Activated CD4-positive, alpha-beta T cell treated with anti-CD3 and anti-CD28 coated beads, Interleukin-2, amount 50 U/mL, for 48 hours (primary cell): ENCODE results near the gene OTUD7B.
A peak's percentile ranks its signal among the peaks of the same experiment; 100 is the strongest.

Source experiments
- DNase-seq, 2 experiments: peaks; one replicate each; pipeline ENCODE4 v3.0.0-alpha.2; 2020

OTUD7B gene

DNA sequence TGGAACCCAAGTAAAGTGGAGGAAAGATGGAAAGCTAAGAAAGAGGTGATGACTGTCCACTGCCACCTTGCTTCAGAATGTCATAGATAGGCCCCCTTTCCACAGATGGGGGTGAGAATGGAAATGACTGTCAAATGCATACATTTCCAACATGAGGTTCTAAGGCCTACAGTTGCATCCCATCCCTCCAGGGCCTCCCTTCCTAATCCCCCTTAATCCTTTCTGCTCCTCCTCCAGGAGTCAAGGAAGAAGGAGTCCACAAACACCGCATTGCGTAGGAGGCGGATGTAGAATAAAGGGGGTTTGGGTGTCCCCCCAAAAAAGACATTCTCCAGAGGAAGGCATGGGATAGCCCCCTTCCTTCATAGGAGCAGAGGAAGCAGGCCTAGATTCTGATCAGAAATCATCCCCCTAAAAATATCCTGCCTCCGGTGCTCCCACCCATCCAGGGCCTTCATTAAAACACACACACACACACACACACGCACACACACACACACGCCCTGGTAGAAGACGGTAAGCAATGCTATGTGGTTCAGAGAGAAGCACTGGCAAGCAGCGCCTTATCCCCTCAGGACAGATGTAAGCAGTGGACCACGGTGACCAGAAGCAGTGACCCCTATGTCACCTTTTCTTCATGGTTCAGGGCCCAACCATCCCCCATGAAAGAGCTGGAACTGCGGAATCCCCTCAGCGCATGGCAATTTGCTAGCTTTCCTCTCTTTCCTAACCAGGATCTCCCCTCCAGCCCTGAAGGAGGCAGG lies 94.9 kb downstream of the OTUD7B start:
- no peak for DNase-seq

DNA sequence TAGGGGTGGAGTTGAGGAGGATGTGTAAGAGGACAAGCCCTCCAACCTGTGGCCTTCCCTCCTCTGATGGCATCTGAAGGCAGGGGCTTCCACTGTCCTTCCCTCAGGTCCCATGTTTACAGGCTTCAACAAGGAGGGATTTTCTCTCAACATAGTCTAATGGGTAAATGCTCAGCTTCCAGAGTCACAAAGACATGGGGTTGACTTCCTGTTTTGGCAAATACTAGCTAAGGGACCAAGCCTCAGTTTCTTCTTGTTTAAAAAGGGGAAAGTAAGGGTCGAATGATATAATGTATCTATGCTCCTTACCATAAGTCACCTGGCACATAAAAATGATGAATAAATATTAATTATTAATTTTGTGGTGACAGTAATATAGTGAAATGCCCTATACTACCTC lies 96.0 kb downstream of the OTUD7B start:
- no peak for DNase-seq

DNA sequence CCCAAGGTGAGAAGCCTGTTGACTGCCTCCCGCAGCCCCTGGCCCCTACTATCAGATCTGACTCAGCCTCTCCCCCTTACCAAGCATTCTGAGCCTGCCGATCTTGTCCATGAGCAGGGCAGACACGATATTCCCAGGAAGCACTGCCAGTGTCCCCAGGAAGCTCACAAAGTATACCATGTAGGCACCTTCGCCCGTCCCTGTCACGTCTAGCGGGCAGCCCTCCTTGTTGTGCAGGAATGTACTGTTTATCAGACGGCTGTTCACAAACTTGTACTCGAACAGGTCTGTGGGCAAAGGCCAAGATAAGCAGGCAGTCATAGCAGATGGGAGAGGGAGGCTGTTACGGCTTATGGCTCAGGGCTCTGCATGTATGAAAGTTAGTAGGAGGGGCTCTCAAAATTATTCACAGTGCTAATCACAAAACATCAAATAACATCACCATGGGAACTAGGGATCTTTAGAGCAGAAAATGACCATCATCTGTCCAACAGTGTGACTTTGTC lies 103.9 kb downstream of the OTUD7B start:
- no peak for DNase-seq

DNA sequence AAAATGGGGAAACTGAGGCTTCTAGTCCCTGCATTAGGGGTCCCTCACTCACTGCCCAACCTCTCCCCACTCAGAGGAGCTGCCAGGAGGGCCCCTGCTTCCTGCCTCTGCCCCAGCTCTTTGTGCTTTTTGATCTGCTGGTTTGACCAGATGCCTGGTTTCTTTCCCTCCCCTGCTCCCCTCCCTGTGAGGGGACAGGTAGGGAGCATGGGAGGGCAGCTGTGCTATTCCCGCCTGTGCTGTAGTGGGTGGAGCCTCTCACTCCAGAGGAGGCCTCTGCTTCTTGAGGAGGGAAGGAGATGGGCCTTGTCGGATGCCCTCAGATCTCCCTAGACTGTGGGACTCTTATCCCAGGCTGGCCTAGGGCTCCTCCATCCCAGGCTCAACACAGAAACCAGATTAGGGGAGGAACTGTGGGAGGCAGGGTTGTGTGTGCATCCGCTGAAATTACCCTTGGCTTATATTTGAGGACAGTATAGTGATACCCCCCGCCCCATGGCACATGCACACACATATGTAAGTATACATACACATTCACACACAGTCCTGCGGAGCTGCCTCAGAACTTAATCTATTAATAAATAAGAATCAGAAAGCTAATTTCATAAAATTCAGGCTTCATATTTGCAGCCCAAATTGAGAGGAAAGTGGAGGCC lies 106.6 kb downstream of the OTUD7B start:
- DNase-seq = no peak

- peak; percentile 82 to 86 for DNase-seq
Measured at GRCh38 chr1:149899460-149900284, 110.9 kb downstream of the OTUD7B start, which contains the start of gene BOLA1. Gene BOLA1 (plus strand): TSS chr1:149899568. CDS start chr1:149900060, 492 bp downstream.

- DNase-seq = no peak
Measured at GRCh38 chr1:149896575-149896974, 114.0 kb downstream of the OTUD7B start.

DNA sequence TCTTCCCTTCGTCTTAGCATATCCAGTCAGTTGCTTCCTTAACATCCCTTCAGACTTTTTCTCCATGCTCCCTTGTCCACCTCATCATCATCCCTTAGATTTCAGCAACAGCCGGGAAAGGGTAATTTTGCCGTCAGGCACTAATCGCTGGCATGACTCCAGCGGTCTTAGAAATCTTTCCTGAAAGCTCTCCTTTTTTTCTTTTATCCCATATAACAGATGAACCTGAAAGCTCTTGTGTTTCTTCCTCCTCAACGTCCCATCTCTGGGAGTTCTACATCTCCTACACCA lies 121.6 kb downstream of the OTUD7B start:
- DNase-seq = no peak

DNA sequence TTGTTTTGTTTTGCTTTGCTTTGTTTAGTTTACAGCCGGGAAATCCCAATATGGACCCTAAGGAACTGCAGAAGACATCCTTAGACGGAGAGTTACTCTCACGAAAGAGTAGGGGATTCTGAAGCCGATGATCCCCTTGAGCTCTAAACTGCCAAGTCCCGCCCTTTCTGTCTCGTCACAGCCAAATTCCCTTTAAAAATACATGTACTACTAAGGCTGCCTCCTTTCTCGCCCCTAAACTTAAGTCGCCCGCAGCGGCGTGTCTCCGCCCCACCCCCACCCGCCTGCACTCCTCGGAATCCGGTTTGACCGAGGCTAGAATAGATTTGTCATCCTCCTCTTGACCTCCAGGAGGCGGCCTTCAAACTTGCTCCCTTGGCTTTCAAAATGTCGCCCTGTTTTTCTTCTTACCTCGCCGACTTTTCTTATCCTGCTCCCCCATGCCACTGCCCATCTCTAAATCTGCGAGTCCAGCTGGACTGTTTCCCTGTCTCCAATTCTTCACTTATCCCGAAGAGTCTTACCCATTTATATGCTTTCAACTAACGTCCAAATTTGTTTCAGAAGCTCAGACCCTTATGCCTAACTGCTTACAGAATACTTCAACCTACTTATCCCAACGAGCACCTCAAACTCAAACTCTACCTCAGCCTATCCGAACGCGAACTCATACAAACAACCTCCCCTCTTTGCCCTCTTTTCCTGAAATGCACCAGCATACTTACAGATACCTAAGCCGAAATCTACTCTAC lies 122.1 kb downstream of the OTUD7B start:
- DNase-seq = peak; percentile 83 to 86
